ENCODE results near the gene ZNF605.
"Not testable (repeated sequence)": the region's sequence is repeated elsewhere in the genome, so short reads cannot be mapped to it uniquely, and the experiment has no call there.

ZNF605 gene

GRCh38 chr12:132949936-132950837 lies 5.9 kb downstream of the ZNF605 start:
- DNase-seq (ENCODE audit: low spot score) = no peak

DNA sequence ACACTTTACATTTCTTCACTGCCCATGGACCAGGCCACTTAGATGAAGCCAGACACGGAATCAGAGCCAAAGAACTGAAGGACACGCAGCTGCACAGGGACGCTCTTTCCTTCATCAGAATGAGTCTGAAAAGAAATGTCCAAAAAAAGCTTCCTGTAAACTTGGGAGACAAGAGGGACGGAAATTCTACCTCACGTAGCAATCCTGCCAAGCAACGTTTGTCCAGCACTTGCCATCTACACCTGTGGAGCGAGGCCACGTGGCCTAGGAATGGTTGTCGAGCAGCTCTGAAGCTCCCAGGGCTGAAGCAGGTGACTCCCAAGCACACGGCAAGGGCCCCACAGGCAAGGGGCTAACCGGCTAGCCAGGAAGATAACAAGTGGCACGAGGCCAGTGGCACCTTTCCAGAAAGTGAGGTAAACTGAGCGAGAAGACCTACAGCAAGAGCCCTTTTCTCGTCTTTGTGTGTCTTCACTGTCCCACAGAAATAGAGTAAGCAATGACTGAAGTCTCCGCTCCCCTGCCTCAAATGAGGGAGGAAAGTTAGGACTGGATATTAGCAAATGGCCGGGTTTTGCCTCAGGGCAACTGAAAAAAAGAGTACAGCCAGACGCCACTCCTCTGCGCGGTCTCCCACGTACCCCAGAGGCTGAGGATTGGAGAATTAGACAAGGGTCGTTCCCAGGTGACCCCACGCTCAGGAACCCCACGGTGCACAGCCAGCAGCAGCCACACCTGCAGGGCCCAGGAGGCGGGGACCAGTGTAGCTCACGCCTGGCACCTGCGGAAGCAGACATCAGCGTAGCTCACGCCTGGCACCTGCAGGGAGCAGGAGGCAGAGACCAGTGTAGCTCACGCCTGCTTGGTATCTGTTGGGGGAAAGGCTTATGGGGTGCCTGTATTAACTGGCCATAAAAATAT lies 7.7 kb downstream of the ZNF605 start:
- DNase-seq (ENCODE audit: low spot score) = no peak

DNA sequence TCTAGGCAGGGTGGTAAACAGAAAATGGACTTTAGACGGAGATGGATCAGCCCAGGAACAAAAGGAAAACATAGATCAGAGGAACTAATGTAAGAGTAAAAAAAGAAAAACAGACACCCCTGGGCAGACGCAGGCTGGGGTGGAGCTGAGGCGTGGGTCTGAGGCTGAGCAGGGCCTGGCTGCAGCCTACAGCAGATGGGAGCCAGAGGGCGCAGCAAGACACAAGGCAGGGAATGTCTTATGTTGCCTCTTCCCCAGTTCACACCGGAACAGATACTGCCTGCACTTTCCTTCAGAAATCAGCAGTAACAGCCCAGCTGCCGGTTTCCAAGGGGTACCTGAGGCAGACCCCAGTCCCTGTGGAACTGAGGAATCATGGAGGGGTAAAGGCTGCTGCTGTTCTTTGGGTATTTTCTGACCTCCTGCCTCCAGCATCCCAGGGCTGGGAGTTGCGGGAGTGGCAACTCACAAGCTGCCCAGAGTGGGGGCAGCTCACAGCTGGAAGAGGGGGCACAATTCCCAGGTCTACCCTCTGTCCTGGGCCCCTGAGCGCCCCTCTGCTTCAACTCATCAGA lies 9.8 kb downstream of the ZNF605 start:
- no peak for DNase-seq (ENCODE audit: low spot score)

GRCh38 chr12:132945806-132946205 lies 10.3 kb downstream of the ZNF605 start:
- no peak for DNase-seq (ENCODE audit: low spot score)

DNA sequence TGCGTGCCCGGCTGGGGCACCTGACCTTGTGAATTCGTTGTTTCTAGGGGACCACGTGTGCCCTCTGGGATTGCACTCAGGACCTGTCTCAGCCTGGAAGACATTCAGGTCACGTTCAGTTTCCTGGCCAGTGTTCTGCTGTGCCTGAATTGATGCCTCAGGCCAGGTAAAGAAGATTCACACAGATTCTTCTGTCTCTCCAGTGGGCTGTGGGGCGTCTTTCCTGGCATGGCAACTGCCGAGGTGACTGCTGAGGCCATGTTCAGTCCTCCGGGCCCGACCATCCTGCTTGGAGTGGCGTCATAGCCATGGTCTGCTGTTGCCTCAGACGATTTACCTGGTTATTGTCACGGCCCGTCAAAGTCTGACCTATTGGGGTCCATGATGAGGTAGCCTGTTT lies 13.5 kb downstream of the ZNF605 start:
- DNase-seq (ENCODE audit: low spot score) = no peak

DNA sequence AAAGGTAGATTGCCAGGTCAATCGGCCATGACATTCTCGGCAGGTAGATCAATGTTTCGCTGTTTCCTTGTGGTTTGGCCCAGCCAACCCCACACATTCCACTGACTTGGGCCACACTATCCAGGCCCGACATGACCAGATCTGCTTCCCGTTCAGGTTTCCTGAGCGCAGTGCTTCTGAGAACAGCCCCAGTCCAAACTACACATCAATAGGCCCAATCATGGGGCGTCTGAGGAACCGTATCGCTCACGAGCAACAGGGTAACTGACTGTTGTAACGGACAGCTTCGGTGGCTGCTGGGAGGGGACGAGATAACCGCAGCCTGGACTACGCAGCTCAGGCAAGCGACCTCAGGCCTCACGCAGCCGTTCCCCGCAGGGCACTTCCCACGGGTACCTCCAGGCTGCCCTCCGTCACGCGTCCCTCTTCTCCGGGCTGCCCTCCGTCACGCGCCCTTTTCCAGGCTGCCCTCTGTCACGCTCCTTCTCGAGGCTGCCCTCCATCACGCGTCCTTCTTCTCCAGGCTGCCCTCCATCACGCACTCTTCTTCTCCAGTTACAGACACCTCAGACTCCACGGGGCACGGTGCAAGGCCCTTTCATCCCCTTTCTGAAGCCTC lies 14.7 kb downstream of the ZNF605 start:
- no peak for DNase-seq (ENCODE audit: low spot score)

- no peak for DNase-seq (ENCODE audit: low spot score)
These were observed 15.9 kb downstream of the ZNF605 start for GRCh38 chr12:132940071-132940719.

DNA sequence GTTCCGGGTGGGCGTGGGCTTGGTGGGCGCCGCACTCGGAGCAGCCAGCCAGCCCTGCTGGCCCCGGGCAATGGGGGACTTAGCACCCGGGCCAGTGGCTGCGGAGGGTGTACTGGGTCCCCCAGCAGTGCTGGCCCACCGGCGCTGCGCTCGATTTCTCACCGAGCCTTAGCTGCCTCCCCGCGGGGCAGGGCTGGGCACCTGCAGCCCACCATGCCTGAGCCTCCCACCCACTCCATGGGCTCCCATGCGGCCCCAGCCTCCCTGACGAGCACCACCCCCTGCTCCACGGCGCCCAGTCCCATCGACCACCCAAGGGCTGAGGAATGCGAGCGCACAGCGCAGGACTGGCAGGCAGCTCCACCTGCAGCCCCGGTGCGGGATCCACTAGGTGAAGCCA lies 17.3 kb downstream of the ZNF605 start:
- not testable (repeated sequence) for DNase-seq (ENCODE audit: low spot score)

DNA sequence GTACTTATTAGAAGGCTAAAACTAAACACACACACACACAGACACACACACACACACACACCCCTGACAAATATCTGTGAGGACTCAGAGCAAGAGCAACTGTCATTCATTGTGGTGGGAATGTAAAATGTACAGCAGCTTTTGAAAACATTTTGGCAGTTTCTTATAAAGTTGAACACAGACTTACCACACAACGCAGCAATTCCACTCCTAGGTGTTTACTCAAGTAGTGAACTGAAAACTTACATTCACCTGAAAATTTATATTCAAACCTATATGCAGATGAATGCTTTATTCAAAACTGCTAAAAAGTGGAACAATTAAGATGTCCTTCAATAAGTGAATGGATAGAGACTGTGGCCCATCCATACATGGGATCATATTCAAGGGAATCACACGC lies 18.6 kb downstream of the ZNF605 start:
- DNase-seq (ENCODE audit: low spot score) = no peak

GRCh38 chr12:132936921-132937320 lies 19.2 kb downstream of the ZNF605 start:
- not testable (repeated sequence) for DNase-seq (ENCODE audit: low spot score)

GRCh38 chr12:132936163-132936562 lies 19.9 kb downstream of the ZNF605 start:
- no peak for DNase-seq (ENCODE audit: low spot score)

GRCh38 chr12:132926415-132926833 lies 29.7 kb downstream of the ZNF605 start:
- DNase-seq (ENCODE audit: low spot score) = no peak

DNA sequence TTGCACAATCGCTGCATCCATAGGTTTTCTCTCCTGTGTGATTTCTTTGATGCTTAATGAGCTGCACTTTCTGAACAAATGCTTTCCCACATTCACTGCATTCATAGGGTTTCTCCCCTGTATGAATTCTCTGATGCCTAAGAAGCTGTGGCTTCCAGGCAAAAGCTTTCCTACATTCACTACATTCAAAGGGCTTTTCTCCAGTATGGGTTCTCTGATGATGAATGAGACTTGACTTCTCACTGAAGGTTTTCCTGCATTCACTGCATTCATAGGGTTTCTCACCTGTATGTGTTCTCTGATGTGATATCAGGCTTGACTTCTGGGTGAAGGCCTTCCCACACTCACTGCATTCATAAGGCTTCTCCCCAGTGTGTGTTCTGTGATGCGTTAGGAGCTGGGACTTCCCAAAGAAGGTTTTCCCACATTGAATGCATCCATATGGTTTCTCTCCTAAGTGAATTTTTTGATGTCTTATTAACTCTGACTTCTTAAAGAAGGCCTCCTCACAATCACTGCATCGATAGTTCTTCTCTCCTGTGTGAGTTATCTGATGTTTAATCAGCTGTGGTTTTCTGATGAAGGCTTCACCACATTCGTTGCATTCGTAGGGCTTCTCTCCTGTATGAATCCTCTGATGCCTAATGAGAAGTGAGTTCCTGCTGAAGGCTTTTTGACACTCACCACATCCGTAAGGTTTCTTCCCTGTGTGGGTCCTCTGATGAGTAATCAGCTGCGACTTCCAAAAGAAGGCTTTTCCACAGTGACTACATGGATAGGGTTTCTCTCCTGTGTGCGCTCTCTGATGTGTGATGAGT lies 30.3 kb downstream of the ZNF605 start:
- no peak for DNase-seq (ENCODE audit: low spot score)

DNA sequence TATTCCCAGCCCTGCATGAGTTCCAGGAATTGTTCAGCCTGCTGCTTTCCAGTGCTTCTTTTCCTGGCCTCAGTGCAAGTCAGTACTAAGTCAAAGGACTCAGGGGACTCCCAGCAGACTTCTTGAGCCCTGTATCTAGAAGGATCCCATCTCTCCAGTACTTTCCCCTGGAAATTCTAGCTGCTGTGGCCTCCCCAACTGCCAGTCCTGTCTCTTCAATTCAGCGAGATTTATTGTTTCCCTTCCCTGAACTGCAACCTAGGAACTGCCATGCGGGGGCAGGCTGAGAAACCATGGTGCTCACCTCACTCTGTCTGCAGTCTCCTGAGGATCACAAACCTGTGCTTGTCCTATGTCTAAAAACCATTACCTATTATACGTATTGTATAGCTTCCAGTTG lies 31.8 kb downstream of the ZNF605 start:
- no peak for DNase-seq (ENCODE audit: low spot score)

DNA sequence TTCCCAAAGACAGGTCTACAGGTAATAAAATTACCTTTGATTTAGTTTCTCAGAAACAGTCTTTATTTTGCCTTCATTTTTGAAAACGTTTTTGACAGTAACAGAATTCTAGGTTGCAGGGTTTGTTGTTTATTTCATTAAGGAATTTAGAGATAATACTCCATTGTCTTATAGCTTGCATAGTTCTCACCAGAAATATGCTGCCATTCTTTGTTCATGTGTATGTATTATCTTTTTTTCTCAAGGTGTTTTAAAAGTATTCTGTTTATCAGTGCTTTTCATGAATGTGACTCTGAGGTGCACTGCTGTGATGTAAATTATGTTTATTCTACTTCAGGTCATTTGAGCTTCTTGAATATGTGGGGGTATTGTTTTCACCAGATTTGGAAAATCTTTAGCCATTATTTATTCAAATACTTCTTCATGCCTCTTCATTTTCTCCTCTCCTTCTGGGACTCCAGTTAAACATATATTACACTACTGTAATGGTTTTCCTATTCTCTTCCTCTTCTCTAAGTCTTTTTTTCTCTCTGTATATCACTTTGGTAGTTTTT lies 32.7 kb downstream of the ZNF605 start:
- DNase-seq (ENCODE audit: low spot score) = no peak

GRCh38 chr12:132922676-132923075 lies 33.4 kb downstream of the ZNF605 start:
- DNase-seq (ENCODE audit: low spot score) = no peak

DNA sequence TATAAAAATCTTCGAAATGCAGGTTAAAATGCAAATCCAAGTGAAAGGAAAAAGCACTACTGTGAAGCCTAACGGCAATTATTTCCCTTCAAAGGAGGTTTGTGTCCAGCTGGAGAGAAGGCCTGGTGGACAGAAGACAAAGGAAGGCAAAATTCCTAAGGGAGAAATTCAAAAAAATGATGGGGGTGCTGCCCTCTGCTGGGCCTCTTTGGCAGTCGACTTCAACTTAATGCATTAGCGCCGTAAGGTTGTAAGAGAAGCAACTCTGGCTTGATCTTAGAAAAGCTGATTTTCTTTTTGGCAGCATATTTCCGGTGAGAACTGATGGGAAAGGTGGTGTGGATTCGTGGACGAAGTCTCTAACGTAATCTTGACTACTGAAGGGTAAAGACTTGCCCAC lies 34.4 kb downstream of the ZNF605 start:
- DNase-seq (ENCODE audit: low spot score) = no peak

GRCh38 chr12:132918680-132919079 lies 37.4 kb downstream of the ZNF605 start:
- DNase-seq (ENCODE audit: low spot score) = no peak

DNA sequence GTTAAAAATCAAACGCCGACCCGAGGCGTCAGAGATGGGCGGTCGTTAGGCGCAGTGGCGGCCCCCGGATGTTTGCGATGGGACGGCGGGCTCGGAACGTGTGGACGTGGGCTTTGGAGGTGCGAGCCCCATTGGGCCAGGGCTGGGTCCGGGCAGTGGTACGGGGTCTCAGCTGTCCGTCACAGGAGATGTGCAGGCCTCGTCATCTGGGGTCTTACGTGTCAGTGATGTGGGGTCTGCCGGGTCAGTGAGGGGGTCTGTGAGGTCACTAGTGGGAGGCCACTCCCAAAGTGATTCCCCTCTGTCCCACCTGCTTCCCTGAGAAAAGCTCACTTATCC lies 47.1 kb downstream of the ZNF605 start:
- no peak for DNase-seq (ENCODE audit: low spot score)
